Brain microvascular endothelial cell (primary cell): ENCODE measurements around the gene QSOX2.

Experiments
- DNase-seq: peaks from one replicate; pipeline ENCODE4 v3.0.0-alpha.2; 2020
- H3K27ac ChIP-seq: fragments of 250-450 bp; sonication (Bioruptor Pico); 2 replicates; pipeline ENCODE4 v1.5.1; 2020; ENCODE audit warnings: mild to moderate bottlenecking, moderate library complexity
- H3K27me3 ChIP-seq: fragments of 250-450 bp; sonication (Bioruptor Pico); replicated peaks from 2 replicates; pipeline ENCODE4 v1.5.1; 2020; ENCODE audit warnings: mild to moderate bottlenecking
- H3K36me3 ChIP-seq: fragments of 250-450 bp; sonication (Bioruptor Pico); replicated peaks from 2 replicates; pipeline ENCODE4 v1.5.1; 2020; ENCODE audit warnings: mild to moderate bottlenecking
- H3K4me3 ChIP-seq: 2 replicates; pipeline ENCODE4 v1.5.1; 2011; ENCODE audit warnings: low read depth, mild to moderate bottlenecking, control low read depth, low read length, moderate library complexity
- in situ Hi-C: cut with HindIII; loops from 2 replicates; pipeline ENCODE4 v1.10.0; 2017; ENCODE audit warnings: low sequenced_read_pairs, low pct_ligation_motif_present
- TF ChIP-seq, protein P1 (sequence below): IDR thresholded peaks from 2 replicates; pipeline ENCODE4 v1.5.1; 2011; ENCODE audit warnings: low read depth, mild to moderate bottlenecking, moderate library complexity, low read length, control low read depth, inconsistent platforms; ENCODE audit errors: missing control alignments

QSOX2 gene

DNA sequence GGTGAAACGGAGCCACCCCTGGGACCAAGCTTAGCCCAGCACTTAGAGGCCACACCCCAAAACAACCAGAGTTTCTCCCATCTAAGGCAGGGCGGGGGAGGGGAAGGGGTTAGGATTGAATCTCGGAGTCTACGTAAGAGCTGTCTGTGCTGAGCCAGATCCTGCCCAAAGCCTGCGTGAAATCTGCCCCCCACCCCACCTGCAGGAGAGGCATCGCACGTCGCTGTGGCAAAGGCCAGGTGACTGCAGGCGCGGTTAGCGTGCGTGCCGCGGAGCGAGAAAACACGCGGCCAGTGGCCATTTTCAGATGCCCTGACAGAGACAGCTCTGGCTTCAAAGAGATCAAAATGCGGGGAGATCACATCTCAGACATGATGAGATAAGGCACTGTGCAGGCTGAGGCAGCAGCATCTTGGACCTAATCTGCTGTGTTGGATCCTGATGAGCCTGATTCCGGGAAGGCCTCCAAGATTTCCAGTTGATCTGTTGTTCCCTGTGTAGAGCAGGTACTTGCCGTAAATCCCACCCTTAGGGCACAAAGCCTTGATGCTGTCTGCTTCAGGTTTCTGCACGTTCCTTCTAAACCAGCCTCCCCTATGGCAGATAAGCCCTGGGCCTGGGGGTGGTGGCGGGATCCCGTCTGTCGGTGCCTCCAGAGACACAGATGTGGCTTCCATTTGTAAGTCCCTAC is 2.5 kb upstream of the QSOX2 start:
- Histone ChIP-seq H3K27me3 (peaks cover 12% of the 10 kb centered on the region), H3K4me3 (no peak overlapping the region), H3K36me3 (no peaks in the 10 kb centered on the region), H3K27ac (no peak overlapping the region)
- TF ChIP-seq, protein P1, sequence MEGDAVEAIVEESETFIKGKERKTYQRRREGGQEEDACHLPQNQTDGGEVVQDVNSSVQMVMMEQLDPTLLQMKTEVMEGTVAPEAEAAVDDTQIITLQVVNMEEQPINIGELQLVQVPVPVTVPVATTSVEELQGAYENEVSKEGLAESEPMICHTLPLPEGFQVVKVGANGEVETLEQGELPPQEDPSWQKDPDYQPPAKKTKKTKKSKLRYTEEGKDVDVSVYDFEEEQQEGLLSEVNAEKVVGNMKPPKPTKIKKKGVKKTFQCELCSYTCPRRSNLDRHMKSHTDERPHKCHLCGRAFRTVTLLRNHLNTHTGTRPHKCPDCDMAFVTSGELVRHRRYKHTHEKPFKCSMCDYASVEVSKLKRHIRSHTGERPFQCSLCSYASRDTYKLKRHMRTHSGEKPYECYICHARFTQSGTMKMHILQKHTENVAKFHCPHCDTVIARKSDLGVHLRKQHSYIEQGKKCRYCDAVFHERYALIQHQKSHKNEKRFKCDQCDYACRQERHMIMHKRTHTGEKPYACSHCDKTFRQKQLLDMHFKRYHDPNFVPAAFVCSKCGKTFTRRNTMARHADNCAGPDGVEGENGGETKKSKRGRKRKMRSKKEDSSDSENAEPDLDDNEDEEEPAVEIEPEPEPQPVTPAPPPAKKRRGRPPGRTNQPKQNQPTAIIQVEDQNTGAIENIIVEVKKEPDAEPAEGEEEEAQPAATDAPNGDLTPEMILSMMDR: no peak
- DNase-seq: no peak
- in situ Hi-C loops: no loop called here

DNA sequence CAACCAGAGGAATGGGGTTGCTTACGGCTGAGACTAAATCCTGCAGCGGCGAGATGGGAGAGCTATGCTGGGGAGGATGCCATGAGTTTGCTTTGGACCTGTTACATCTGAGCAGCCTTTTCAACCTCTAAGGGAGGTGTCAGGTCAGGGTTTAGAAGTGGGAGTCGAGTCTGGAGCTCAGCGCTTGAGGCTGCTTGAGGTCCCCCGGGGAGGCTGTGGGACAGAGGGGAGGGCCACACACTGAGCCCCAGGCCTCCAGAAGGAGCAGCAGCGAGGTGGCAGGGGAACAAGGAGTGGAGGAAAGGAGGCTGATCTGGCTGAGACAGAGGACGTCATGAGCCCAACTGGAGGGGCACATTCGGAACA is 1.9 kb upstream of the QSOX2 start:
- no peak overlapping the region for H3K27ac ChIP-seq
- peaks cover 12% of the 10 kb centered on the region for H3K27me3 ChIP-seq
- in situ Hi-C loops: no loop called here

DNA sequence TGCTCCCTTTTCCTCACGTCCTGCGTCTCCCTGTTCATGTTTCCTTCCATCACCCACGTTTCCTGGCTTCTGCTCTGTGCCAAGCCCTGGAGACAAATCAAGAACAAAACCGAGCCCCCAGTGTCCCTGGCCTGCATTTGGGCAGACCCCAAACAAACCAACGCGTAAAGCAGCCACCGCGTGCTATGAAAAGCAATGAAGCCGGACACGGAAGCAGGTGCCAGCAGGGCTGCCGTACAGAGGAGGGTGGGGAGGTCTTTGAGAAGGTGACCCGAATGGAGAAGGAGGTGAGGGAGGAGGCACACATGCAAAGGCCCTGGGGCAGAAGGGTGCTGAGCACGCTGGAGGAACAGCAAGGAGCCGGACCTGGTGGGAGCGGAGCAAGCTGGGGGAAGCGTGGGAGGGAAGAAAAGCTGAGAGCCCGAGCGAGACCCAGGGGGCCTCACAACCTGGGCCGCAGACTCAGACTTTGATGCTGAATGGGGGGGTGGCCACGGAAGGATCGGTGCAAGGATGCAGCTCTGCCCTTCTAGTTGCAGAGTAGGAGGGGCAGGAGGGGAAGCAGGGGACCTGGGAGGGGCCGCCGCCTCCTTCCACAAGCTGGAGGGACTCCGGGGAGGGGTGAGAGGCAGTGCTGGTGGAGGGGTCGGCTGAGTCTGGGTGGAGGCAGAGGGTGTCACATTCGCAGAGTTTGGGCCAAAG is 1.4 kb upstream of the QSOX2 start:
- in situ Hi-C loops: no loop called here
- Histone ChIP-seq H3K27ac (no peak overlapping the region), H3K27me3 (peaks cover 12% of the 10 kb centered on the region), H3K36me3 (no peaks in the 10 kb centered on the region), H3K4me3 (no peak overlapping the region)
- no peak for DNase-seq
- TF ChIP-seq, protein P1: no peak

More for the DNA sequence above, 1.9 kb upstream of the QSOX2 start:
- no peak for DNase-seq
- Histone ChIP-seq H3K4me3 (no peak overlapping the region), H3K36me3 (no peaks in the 10 kb centered on the region)
- TF ChIP-seq, protein P1: no peak

DNA sequence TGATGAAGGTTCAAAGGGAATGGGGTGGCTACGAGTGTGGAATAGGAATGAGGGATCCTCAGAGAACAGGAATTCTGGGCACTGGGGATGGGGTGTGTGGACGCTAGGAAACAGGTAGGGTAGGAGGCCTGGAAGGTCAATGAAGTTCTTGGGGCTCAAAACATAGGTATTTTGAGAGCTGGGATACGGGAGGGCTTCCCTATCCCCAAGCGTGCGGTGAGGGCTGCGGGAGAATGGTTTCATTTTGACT is 718 bp downstream of the QSOX2 start:
- Histone ChIP-seq H3K4me3 (peak overlapping the region; percentile 69), H3K36me3 (no peaks in the 10 kb centered on the region), H3K27ac (no peak overlapping the region), H3K27me3 (peaks cover 12% of the 10 kb centered on the region)
- in situ Hi-C loops: no loop called here
- no peak for DNase-seq
- TF ChIP-seq, protein P1: no peak

DNA sequence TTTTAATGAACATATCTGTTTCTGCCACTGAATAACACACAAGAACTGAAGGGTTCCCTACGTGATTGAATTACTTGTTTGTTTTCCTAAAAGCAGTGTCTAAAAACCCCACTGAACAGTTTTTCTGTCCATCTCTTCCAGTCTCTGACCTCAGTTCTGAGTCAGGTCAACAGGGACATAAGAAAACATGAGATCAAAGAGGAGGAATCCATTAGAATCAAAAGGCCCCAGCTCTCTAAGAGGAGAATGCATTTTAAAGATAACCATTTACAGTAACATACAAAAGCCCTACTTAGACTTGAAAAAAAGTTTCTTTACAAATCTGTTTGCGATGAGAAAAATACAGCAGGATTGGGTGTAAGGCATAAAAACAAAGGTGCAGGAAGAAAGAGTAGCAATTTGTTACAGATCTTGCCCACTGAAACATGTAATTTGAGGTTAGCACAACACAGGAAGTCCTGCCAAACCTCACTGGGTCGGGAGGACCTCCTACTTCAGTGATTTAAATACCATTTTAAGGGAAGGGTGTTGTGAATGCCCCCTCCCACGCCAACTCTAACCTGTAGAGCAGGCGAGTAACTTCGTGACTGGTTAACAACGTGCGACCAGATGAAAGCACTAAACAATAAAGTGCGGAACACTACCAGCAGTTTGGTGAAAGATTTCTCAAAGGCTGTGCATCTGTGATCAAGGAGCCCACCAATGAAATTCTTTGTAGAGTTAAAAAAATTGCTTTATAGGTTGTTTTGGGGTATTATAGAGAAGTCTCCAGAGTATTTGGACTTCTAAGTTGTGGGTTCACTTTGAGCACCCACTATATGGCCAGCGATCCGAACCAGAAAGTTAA is 1.3 kb downstream of the QSOX2 start:
- Histone ChIP-seq H3K36me3 (no peaks in the 10 kb centered on the region), H3K4me3 (peak overlapping the region; percentile 69), H3K27me3 (peaks cover 12% of the 10 kb centered on the region), H3K27ac (no peak overlapping the region)
- DNase-seq: no peak
- TF ChIP-seq, protein P1: no peak
- in situ Hi-C loops: no loop called here
